ENCODE measurements around the gene AVPI1.
A peak's percentile ranks its signal among the peaks of the same experiment; 100 is the strongest.
"Not testable (repeated sequence)": the region's sequence is repeated elsewhere in the genome, so short reads cannot be mapped to it uniquely, and the experiment has no call there.

The AVPI1 gene

DNA sequence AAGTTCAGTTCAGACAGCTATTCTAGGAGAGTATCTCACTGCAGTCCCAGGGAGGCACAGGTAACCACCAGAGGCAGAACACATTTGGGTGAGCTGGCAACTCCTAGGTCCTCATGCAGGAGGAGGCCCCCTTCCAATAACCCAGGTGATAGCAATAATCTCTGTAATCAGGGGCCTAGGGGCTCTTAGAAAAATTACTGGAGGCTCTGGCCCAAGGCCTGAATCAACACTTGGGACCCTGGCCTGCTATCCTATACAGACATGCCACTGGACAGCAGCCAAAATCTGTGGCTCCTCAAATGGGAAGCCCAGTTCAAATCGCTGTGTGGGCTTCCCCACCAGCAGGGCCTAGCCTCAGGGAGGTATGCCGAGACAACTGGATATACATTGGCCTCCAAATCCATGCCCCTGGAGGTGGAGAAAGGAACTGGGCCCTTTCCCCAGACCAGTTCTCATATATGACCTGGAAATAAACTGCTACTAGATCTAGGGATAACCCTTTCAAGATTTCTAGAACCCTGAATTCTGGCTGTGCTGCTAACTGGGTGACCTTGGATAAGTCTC is 1.6 kb downstream of the AVPI1 start:
- peak; percentile 34 for DNase-seq
- in situ Hi-C loops (cut with MboI; ENCODE audit: low pct_unique_long_range_greater_than_20kb, low sequenced_read_pairs), result no loop called here

DNA sequence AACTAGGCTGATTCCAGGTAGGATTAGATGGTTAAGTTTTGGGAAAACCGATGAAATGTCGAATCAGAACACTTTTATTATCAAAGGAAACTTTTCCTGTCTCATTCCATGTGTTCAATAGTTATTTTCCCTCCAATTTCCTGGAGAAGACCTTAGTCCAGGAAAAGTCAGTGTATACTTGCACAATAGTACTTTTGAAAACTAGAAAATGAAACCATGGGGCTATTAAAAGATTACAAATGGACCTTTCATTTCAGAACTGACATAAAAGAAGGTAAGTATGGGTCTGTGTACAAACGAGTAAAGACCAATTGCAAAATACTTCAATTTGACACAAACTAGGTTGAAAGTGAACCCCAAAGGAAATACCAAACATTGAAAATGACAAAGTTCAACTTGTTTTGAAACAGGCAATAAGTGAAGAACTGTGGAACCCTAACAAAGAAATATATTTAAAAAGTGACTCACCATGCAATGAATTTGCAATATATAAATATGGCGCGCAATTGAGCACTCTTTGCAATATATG is 2.1 kb downstream of the AVPI1 start:
- DNase-seq, result no peak
- in situ Hi-C loops (cut with MboI; ENCODE audit: low pct_unique_long_range_greater_than_20kb, low sequenced_read_pairs), result no loop called here

DNA sequence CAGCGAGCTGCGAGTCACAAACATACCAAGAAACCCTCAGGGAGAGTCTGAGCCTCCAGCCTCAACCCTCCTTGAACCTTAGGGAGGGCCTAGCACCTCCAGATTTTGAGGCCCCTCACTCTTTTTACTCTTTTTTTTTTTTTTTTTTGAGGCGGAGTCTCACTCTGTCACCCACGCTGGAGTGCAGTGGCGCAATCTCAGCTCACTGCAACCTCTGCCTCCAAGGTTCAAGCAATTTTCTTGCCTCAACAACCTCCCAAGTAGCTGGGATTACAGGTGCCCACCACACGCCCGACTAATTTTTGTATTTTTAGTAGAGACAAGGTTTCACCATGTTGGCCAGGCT is 2.7 kb downstream of the AVPI1 start:
- in situ Hi-C loops (cut with MboI; ENCODE audit: low pct_unique_long_range_greater_than_20kb, low sequenced_read_pairs), result not testable (repeated sequence)

DNA sequence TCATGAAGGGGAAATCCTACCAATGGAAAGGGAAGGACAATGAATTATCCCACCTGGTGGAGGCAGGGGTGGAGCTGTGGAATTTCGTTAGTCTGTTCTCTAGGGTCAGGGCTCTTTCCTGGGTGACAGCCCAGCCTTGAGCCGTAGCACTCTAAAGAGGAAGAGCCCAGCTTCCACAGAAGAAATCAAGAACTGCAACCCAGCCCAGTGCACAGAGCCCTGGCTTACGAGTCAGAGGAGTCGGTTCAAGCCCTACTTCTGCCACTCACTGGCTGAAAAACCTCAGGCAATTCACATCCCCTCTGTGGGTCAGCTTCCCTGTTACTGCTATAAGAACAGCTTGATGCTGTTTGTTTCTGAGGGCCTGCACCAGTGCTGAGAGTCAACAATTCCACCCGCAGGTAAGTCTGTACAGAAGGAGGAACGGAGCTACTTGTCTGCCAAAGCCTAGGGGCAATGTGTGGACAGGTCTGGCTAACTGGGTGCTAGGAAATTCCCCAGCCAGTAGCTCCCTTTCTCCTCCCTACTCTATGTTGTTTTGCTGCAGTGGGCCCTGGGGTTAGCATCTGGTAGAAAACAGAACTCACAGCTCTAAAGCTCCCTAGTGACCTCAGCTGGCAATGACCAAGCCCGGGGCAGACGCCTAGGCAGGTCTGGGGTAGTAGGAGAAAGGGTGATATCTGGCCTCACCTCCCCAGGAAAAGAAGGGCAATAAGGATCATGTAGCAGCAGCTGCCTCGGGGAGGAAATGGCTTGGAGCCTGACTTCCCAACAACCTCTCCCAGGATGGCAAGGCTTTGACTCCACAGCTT is 3.3 kb downstream of the AVPI1 start:
- DNase-seq, result peak; percentile 32

More for the DNA sequence above, 2.7 kb downstream of the AVPI1 start:
- DNase-seq, result not testable (repeated sequence)

DNA sequence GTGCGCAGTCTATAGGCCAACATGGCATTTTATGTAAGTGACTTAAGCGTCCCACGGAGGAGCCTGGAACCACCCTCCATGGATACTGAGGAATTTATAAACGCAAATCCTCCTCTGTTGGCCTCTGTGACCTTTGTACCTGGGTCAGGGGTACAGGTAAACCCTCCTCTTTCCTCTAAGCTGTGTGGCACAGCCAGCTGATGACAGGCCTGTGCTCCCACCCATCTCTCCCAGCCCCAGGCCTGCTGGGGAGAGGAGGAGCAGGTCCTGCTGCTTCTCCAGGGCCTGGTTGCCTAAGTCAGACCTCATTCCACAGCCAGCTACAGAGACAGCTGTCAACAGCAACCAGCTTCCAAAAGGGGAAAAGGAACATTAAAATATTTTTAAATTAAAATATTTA is 5.0 kb downstream of the AVPI1 start:
- no peak for DNase-seq
- in situ Hi-C loops (cut with MboI; ENCODE audit: low pct_unique_long_range_greater_than_20kb, low sequenced_read_pairs), result no loop called here

More for the DNA sequence above, 3.3 kb downstream of the AVPI1 start:
- in situ Hi-C loops (cut with MboI; ENCODE audit: low pct_unique_long_range_greater_than_20kb, low sequenced_read_pairs), result no loop called here

DNA sequence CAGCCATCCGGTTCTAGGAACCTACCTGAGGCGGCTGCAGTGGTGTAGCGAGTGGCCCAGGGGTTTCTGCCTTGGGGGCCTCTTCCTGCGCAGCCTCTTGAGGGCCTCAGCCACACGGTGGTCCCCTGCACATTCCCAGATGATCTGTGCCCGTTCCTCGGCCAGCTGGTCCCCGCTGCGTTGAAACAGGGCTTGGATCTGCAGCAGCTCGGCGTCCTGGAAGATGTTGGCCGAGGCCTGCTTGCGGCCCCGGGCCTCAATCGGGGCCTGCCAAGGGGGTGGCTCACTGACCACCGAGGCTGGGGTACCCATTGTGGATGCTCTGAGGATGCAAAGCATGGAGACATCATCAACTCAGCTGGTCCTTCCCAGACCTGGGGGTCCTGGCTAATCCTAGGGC is 7.4 kb downstream of the AVPI1 start:
- in situ Hi-C loops (cut with MboI; ENCODE audit: low pct_unique_long_range_greater_than_20kb, low sequenced_read_pairs), result no loop called here
- DNase-seq, result no peak

DNA sequence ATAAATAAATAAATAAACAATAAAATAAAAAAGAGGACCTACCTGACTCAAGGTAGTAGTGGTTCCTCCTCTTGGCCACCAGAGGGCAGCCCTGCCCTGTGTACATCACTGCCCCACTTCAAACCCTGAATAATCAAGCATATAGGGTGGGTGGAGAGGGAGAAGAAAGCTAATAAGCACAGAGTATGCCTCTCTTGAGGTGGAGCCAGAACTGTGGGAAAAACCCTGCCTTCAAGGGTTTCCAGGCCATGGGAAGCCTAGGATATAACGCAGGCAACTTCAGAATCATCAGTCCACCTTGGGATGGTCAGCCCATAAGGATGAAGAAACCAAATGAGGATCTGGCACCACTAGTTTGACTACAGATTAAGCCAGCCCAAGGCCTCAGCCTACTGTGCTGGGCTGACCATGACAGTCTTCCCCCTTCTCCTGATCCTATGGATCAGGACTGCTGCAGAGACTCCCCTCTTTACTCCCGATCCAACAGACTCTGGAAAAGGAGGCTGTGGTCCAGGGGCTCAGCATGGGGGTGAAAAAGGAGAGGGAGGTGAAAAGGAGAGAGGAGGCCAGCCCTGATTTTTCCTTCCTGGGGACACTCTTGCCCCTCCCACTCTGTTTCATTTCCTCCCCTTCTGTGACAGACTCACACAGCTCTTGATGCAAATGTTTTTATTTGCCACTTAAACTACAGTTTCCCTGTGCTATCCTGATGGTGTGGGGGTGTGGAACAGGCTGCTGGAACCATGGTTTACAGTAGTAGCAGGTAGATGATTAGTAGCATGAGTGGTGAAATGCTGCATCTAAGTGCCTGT is 10.1 kb downstream of the AVPI1 start:
- in situ Hi-C loops (cut with MboI; ENCODE audit: low pct_unique_long_range_greater_than_20kb, low sequenced_read_pairs), result no loop called here
- peak; percentile 42 for DNase-seq

DNA sequence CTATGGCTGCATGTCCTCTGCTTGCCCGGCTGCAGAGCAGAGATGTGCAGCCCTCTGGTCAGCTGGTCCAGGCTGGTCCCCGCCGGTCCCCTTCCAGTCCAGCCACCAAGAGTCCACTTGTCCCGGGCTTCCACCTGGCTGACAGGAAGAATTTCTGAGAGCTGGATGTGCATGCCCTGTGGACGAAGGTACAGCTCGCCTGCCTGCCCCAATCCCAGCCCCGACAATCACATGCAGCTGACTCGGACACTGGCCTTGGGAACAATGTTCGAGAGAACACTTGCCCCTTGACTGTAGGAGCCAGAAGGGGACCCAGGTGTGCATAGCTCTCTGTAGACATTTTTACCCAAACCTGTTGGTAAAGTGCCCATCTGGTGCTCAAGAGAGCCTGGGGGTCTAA is 11.8 kb downstream of the AVPI1 start:
- in situ Hi-C loops (cut with MboI; ENCODE audit: low pct_unique_long_range_greater_than_20kb, low sequenced_read_pairs), result no loop called here

DNA sequence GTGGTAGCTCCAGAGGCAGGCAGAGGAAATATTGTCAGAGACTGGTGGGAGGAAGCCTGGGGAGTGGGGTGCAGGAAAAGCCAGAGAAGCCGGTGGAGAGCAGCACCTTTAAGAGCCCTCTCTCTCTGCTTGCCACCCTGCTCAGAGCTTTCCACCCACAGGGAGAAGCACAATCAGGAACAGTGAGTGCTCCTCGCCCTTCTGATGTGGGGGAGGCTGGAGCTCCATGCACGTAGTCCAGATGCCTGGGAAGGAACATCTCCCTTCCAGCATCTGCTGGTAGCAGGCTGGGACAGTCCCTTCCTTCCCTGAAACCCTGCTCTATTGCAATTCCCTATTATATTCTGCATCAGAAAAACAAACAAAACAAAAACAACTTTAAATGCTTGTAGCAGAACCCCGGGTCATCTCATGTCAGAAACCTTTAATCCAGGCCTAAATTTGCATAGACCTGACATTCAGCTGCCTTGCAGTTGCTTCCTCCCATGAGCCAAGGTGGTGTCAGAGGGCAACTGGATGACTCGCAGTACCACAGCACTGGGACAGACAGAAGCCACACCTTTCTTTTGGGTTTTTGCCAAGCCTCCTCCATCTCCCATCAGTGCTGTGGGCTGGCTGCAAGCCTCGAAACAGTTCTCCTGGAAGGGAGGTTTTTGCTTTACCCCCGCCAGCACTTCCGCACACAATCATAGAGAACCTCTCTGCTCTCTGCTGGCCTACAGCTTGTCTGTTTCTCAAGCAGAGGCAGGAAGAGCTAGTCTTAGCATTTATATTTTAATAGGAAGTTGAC is 13.1 kb downstream of the AVPI1 start:
- DNase-seq, result peak; percentile 44
- in situ Hi-C loops (cut with MboI; ENCODE audit: low pct_unique_long_range_greater_than_20kb, low sequenced_read_pairs), result no loop called here

More for the DNA sequence above, 11.8 kb downstream of the AVPI1 start:
- no peak for DNase-seq

DNA sequence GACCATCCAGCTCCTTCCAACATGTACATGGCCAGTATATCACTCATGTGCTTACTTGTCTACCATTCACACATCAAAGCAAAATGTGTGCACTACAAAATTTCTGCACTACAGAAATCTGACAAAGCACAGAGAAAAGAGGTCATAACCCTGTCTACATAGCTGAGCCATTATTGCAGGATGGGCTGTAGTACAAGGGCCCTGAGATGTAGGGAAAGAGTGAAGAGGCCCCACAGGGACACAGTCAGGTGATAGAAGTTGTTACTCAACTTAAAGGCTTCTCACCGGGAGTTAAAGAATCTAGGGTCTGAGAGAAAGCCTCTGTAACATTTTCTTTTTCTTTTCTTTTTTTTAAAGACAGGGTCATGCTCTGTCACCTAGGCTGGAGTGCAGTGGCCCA is 17.5 kb downstream of the AVPI1 start:
- in situ Hi-C loops (cut with MboI; ENCODE audit: low pct_unique_long_range_greater_than_20kb, low sequenced_read_pairs), result no loop called here
- no peak for DNase-seq

DNA sequence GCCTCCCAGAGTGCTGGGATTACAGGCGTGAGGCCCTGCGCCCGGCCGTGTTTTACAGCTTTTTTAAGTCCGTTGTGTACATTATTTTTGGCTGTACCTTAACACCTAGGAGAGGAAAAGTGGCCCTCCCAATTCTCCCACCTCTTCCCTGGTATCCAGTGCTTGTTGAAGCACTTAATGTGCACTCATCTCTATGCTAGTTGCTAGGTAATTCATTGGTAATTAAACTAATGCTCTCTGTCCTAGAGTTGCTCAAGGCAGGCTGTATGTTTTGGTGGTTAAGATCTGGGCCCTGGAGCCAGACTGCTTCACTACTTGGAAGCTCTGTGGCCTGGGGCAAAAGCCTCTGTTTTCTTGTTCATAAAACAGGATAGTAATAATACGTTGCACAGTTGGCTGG is 19.6 kb downstream of the AVPI1 start:
- in situ Hi-C loops (cut with MboI; ENCODE audit: low pct_unique_long_range_greater_than_20kb, low sequenced_read_pairs), result no loop called here
- DNase-seq, result no peak

DNA sequence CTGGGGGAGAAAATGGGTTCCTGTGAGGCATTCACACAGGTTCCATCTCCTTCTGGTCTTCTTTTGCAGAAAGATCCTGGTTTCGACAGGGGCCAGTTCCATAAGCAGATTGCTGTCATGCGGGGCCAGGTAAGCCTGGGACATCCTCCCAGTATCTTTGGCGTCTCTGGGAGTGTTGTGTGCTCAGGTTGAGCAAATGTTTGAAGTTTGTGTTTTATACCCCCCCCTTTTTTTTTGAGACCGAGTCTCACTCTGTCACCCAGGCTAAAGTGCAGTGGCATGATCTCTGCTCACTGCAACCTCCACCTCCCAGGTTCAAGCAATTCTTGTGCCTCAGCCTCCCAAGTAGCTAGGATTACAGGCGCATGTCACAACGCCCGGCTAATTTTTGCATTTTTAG is 20.0 kb downstream of the AVPI1 start:
- in situ Hi-C loops (cut with MboI; ENCODE audit: low pct_unique_long_range_greater_than_20kb, low sequenced_read_pairs), result no loop called here
- DNase-seq, result no peak

DNA sequence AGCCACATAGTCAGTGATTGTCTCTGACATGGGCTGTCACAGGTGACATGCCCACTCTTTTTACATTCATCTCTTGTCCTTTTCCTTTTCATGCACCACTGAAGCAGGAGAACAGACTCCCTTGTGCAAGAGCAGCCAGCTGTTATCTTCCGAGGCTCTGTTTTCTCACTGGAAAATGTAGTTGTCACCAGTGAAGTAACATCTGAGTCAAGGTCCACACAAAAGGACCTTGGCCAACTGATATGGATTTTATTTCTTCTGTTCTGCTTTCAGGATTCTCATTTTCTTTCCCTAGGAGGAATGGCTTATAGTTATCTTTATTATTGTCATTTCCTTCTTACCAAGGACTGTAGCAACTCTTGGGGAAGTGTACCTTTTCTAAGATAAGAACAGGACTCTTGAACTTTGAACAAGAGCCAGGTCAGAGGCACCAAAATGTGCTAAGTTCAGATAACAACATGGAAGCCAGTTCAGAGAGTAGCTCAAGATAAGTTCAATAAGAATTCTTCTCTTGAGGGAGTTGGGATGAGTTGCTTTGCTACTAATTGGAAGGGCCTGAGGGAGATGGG is 22.7 kb downstream of the AVPI1 start:
- in situ Hi-C loops (cut with MboI; ENCODE audit: low pct_unique_long_range_greater_than_20kb, low sequenced_read_pairs), result no loop called here
- no peak for DNase-seq

DNA sequence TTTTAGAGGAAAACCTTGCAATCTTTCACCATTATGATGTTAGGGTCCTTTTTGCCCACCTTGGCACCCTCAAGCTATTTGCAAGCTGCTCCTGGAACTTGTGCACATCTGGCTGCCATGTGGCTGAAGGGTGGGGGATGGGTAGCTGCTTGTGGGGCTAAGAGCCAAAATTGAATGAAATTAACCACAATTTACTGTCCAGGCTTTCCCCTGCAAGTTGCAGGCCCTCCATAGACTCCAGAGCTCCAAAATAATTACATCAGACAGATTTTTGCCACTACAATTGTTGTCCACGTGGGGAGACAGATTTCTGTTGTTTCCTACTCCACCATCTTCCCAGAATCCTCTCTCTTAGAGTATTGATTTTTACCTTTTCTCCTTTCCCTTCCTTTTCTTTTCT is 27.5 kb downstream of the AVPI1 start:
- DNase-seq, result peak; percentile 24
- in situ Hi-C loops (cut with MboI; ENCODE audit: low pct_unique_long_range_greater_than_20kb, low sequenced_read_pairs), result no loop called here

DNA sequence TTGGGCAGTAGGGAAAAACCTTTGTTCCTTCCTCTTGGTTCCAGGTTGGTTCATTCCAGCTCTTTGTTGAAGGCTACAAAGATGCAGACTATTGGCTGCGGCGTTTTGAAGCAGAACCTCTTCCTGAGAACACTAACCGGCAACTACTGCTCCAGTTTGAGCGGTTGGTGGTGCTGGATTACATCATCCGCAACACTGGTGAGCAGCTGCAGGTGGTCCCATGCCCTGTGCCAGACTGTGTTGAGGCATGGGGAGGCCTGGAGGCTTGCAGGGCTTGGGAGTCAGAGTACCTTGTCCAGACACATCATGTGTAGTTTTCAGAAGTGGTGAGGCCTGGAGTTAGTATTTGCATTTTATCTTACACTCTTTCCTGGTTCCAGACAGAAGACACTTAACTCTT is 30.3 kb downstream of the AVPI1 start:
- DNase-seq, result no peak
- in situ Hi-C loops (cut with MboI; ENCODE audit: low pct_unique_long_range_greater_than_20kb, low sequenced_read_pairs), result no loop called here

DNA sequence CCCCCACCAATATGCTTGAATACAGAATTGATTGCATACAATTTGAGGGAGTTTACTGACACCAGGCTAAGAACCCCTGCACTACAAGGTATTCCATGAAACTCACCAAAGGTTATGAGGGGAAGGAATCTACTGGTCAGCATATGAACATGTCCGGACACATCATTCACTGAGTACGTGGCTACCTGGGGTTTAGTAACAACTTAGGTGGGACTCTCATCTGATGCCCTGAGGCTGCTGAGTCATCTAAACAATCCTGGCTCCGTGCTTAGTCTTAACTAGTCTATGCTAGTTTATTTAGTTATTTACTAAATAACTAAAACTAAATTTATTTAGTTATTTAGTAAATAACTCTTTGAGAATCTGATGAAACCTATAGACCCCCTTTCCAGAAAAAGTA is 35.3 kb downstream of the AVPI1 start:
- in situ Hi-C loops (cut with MboI; ENCODE audit: low pct_unique_long_range_greater_than_20kb, low sequenced_read_pairs), result no loop called here
- DNase-seq, result no peak

DNA sequence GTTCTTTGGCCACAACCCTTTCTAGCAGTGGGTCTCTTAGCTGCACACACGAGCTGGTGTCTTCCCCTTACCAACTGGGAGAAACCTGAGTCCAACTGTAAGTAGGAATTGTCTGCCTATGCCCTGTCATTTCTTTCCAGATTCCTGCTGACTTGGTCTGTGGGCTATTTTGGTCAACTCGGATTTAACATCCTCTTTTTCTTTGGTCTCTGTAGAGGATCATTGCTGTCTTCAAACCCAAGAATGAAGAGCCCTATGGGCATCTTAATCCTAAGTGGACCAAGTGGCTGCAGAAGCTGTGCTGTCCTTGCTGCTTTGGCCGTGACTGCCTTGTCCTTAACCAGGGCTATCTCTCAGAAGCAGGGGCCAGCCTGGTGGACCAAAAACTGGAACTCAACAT is 36.3 kb downstream of the AVPI1 start:
- DNase-seq, result no peak
- in situ Hi-C loops (cut with MboI; ENCODE audit: low pct_unique_long_range_greater_than_20kb, low sequenced_read_pairs), result no loop called here

DNA sequence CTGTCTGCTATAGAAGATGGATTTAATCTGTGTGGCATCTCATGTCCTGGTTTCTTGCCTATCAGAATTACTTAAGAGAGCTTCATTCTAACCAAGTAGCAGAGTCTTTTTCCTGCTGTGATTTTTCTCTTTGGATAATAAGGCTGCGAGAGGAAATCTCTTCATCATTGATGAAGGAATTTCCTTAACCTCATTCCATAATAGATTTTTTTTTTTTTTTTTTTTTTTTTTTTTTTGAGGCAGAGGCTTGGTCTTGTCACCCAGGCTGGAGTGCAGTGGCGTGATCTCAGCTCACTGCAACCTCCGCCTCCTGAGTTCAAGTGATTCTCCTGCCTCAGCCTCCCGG is 37.7 kb downstream of the AVPI1 start:
- in situ Hi-C loops (cut with MboI; ENCODE audit: low pct_unique_long_range_greater_than_20kb, low sequenced_read_pairs), result not testable (repeated sequence)

More for the DNA sequence above, 37.7 kb downstream of the AVPI1 start:
- DNase-seq, result not testable (repeated sequence)
